ELR (cell line): ENCODE measurements around the gene PRKCB.

Source experiments
- DNase-seq: peaks from one replicate; pipeline ENCODE4 v3.0.0-alpha.2; 2015; ENCODE audit warnings: low read depth

Gene PRKCB

DNA sequence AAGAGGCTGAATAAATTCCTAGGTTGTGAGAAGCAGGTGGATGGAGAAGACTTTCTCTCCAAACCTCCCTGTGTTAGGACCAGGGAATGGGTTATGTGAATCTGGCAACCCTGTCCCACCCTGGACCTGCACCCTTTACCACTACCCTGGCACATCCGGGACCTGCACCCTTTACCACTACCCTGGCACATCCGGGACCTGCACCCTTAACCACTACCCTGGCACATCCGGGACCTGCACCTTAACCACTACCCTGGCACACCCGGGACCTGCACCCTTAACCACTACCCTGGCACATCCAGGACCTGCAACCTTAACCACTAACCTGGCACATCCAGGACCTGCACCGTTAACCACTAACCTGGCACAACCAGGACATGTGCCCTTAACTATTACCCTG, 213.3 kb downstream of the PRKCB start:
- DNase-seq = no peak

DNA sequence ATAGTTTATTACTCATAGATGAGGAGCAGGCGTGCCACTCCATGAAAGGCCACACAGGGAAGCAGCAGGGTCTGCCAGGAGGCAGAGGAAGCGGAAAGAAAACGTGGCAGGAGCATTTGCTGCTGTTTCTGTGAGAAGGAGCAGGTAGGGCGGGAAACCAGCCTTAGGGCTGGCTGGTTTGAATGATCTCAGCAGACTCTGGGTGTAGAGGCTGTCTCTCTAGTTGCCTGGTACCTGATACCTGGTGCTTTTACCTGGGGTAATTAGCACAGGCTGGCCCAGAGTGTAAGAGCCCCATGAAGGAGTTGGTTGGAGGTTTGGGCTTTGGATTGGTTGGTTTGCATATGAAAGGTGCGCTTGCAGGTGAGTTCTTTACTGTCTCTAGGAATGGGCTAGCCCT, 215.3 kb downstream of the PRKCB start:
- no peak for DNase-seq

DNA sequence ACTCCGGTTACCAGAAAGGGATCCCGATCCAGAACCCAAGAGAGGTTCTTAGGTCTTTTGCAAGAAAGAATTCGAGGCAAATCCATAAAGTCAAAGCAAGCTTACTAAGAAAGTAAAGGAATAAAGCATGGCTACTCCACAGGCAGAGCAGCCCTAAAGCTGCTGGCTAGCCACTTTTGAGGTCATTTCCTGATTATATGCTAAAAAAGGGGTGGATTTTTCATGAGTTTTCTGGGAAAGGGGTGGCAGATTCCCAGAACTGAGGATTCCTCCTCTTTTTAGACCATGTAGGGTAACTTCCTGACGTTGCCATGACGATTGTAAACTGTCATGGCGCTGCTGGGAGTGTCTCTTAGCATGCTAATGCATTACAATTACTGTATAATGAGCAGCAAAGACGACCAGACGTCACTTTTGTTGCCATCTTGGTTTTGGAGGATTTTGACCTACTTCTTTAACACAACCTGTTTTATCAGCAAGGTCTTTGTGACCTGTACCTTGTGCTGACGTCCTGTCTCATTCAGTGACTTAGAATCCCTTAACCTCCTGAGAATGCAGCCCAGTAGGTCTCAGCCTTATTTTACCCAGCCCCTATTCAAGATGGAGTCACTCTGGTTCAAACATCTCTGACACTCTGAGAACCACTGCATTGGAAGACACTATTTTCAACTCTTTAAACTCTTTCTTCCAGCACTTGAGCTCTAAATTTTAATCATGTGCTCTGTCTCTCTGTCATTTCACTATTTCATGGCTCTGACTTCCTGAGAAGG, 216.7 kb downstream of the PRKCB start:
- DNase-seq = no peak

DNA sequence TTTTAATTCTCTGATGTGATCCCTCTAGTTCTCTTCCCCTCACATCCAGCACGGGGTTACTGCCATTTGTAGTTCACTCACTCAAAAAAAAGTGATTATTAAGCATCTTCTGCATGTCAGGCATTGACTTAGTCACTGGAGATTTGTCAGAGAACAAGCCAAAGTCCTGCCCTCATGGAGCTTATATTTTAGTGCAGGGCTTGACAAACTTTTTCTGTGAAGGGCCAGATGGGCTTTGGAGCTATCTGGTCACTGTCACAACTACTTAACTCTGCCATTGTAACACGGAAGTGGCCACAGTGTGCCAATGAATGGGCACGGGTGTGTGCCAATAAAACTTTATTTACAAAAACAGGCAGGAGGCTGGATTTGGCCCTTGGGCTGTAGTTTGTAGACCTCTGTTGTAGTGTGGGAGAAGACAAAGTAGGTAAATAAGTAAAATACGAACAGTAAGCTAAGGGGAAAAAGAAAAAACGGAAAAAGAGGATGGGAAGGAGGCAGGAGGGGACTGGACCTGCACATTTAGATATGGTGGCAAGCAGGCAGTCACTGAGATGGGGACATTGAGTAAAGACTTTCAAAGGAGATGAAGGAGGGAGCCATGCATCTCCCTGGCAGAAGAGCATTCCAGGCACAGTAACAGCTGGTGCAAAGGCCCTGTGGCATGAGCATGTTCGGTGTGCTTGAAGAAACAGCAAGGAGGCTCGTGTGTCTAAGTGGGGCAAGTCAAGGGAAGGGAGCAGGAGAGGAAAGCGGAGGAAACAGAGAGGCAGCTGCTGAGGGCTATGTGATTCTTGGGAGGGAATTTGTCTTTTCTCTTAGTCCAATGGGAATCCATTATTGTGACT, 217.5 kb downstream of the PRKCB start:
- no peak for DNase-seq

DNA sequence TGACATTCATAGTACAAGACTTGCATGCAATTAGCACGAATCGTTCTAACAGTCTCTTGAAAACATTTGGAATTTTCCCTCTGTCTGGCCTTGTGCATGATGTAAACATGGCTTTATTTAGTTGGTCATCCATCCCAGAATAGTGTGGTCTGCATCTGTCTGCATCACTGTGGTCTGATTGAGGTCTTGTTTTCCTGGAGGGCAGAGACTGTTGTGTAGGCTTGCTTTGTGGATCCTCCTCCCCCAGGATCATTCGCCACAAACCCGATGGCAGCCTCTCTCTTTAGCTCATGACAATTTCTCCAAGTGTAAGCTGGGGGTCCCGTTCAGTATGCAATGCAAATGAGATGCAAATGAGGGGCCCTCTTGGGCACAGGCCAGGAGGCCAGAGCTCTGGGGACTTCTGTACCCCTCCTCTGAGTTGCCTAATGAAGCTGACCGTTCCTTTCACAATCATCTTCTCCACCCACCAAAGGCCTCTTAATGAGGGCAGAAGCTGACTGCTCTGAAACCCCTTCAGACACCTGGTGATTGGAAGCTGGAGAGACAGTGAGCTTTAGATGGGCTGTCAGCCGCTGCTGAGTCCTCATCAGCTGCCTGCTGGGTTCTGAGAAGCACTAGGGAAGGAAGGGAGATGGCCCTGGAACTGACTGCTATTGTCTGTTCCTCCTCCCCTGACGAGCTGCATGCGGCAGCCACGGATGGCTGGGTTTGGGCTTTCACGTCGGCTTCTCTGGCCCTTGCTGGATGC, 219.1 kb downstream of the PRKCB start:
- DNase-seq = no peak

DNA sequence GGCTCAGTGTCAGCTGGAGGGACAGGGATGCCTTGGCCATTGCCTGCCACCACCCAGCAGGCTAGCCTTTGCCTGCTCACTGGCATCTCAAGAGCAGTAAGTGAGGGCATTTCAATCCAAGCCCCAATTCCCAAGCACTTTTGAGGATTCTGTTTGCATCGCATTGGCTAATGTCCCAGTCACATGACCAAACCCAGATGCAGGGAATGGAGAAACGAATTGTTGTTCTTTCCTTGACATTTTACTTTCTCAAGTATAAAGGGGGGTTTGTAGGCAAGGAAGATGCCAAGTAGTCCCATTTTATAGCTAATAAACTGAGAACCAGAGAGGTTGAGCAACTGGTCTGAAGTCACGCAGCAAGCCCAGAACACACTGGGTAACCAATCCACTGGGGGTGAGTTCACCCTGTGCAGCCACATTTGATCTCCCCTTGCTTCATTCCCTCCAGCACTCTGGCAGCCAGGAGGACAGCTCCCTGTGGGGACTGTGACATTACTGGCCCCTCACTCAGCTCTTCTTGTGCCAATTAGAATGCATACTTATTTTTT, 226.6 kb downstream of the PRKCB start:
- no peak for DNase-seq

DNA sequence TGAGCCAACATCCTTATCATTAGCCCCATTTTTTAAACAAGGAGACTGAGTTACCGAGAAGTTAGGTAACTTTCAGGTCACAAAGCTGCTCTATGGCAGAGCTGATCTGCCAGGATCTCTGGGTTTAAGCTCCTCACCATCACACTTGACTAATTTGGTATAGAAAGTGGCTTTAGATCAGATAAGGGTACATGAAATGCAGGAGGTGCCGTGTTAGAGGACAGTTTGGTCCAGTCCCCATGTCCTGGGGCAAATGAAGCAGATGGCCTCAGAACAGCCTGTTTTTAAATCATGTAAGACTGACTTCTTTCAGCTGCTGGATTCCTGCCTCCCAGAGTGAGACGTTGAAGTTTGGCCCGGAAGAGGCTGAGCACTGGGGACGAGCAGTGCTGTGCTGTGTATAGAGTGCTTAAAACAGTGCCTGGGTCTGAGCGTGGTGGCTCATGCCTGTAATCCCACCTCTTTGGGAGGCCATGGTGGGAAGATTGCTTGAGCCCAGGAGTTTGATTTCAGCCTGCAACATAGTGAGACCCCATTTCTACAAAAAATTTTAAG, 233.3 kb downstream of the PRKCB start:
- no peak for DNase-seq

DNA sequence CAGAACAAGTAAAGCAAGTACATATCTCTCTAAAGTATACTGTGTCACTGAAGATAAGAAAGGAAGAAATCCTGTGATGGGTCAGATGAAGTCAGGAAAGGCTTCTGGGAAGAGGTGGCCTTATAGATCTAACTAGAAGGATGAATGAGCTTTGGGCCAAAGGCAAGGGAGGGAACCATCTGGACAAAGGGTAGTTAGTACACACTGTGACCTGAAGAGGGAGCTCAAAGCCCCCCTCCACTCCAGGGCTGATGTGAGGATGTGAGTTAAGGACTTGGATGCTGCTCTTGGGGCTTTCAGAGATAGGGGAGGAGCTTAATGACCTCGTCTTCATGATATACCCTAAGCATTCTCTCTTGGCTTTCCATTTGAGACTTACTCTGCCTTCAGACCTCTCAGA, 235.1 kb downstream of the PRKCB start:
- peak; percentile 47 for DNase-seq

DNA sequence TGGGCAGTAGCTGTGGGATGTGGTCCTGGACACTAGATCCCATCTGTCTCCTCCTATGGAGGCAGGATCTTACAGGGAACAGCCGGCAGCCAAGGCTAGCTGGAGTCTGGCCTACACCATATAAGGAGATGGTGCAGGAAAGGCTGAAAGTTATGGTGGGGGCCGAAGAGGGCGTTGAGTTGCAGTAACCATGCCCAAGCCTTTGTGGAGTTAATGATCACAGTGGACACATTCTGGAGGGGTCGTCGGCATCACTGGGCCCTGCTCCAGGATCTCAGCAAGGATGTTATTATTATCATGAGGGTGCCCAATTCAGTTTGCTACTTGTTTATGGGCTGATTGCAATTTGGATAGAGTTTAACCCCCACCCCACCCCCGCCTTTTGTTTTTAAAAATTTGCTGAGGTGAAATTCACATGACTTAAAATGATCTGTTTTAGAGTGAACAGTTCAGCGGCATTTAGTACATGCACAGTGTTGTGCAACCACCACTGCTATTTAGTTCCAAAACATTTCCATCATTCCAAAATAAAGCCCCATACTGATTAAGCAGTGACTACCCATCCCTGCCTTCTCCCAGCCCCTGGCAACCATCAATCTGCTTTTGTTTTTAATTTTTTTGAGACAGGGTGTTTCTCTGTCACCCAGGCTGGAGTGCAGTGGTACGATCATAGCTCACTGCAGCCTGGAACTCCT, 236.0 kb downstream of the PRKCB start:
- DNase-seq = no peak

DNA sequence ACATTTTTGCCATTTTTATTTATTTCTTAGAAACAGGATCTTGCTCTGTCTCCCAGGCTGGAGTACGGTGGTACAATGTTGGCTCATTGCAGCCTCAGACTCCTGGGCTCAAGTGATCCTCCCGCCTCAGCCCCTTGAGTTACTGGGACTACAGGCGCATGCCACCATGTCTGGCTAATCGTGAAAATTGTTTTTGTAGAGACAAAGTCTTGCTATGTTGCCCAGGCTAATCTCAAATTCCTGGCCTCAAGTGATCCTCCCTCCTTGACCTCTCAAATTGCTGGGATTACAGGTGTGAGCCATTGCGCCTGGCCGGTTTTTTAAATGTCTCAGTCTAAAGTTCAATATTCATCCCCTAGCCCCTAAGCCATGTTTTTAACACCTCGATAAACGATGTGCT, 237.5 kb downstream of the PRKCB start:
- DNase-seq = no peak

DNA sequence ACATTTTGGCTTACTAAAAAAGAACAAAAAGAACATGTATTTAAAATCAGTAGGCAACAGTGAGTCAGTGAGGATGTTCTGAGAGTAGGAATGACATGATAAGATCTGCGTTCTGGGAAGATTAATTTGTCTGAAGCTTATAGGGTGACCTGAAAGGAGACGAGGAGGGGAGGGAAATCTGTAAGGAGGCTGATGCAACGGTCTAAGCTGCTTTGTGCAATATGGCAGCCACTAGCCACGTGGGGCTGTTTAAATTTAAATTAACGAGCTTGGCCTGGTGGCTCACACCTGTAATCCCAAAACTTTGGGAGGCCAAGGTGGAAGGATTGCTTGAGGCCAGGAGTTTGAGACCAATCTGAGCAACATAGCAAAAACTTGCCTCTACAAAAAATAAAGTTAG, 238.8 kb downstream of the PRKCB start:
- no peak for DNase-seq

DNA sequence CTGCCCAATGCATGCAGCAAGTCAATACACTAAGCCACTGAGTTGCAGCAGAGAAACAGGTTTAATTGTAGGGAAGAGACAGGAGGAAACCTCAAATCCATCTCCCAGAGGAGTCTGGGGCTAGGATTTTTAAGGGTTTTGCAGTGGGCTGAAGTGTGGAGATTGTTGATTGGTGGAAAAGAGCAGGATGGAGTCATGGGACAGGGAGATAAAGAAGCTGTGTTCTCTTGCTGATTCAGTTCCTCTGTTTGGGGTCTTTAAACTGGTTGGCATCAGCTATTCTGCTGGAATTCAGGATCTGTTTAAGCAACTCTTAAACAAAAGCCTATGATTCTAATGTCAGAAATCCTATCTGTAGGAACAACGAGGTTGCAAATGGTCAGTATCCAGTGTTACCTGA, 239.5 kb downstream of the PRKCB start:
- DNase-seq = no peak

DNA sequence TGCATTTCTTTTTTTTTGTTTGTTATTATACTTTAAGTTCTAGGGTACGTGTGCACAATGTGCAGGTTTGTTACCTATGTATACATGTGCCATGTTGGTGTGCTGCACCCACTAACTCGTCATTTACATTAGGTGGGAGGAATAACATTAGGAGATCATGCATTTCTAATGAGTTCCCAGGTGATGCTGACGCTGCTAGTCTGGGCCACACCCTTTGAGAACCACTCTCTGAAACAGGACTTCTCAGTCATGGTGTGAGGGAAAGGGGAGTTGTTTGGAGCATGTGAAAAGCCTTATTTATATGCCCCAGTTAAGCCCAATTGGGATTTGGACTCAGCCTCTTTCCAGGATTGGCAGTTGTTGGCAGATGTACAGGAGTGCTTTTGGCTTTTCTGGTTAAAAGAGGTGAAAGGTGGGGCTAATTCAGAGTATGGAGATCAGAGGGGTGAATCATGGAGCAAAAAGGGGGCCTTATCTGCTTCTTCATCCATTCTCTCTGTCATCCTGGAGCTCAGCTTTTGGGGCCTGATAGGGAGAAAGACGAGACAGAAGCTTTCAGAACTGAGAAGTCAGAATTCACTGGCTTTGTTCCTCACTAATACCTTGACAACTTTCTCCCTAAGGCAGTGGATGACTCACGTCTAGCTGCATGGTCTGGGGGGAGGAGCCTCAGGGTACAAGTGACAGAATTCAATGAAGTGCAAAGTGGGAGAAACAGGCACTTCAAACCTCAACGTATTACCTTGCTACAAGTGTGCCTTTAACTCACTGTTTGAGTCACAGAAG, 240.3 kb downstream of the PRKCB start:
- peak; percentile 17 for DNase-seq

DNA sequence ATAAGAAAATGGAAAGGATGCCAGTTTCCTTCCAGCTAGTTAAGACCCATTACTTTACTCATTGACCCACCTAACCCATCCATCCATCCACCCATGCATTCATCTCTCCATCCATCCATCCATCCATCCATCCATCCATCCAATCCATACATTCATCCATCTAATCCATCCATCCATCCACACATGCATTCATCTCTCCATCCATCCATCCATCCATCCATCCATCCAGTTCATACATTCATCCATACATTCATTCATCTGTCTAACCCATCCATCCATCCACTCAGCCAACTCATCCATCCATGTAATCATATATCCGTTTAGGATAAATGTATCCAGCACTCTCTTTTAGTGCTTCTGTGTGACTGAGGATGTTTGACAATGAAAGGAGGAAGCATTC, 241.5 kb downstream of the PRKCB start:
- DNase-seq = no peak

DNA sequence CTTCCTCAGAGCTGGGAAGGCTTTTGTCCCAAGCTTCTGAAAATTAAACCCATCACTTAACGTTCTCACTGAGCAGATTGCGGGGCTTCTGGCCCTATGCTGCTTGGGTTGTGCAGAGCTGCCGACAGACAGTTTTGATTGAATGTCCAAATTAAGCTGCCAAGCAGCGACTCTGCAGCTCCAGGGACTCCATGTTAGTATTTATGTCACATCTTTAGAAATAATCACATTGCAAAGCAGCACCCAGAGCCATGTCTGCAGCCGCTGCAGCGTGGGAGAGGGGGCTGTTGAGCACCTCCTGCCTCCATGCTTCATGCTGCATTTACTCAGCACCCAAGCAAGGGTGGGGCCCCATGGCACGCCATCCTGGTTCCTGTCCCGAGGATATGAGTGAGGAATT, 242.2 kb downstream of the PRKCB start:
- DNase-seq = no peak

DNA sequence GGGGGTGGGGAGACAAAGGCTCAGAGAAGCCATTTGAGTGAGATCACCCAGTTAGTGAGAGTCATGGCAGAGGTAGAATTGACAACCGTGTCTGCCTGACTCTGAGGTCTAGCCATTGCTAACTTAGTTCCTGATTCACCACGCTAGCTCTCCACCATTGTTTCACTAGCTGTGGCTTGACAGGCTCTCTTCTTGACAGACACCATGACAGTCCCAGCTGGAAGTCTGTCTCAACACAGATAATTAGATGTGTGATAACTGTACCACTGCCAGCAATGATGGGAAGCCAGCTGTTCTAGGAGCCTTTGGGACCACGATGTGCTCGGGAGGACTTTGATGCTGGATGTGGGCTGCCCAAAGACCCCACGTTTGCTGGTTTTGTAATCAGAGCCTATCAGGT, 249.9 kb downstream of the PRKCB start:
- DNase-seq = no peak

DNA sequence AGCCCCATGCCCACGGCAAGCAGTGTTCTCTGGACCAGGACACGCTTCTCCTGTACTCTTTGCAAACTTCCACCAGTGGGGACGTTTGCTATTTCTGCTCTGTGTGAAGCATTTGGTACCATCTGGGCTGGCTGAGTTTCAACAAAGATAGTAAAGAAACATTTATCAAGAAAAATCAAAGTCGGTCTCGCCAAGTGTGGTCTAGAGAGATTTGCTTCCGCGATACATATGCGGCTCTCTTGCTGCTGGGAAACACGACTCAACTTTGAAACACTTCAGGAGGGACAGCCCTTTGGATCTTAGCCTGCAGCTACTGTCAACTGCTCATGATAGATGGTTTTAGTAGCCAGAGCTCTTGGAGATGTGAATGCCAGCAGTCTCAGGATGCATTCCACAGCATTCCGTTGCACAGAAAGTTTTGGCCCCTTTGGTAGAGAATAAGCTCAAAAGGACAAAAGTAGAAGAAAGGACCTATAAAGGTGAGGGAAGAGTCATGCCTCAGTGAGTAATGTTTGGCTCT, 252.2 kb downstream of the PRKCB start:
- DNase-seq = no peak

DNA sequence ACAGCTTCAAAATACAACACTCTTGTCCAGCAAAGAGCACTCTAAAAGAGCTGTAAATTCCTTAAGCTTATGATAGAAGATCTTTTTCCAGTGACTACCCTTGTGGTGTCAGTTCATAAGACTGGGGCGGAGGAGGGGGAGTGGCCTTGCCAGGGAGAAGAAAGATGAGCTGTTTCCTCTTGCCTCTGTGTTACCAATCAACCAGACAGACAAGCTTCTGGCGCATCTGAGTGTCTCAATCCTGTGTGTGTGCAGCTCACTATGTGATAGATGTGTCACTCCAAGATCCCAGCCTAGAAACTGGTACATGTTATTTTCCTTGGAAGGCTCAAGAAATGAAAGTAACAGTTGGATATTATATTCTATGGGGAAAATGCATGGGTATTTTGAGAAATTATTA, 253.0 kb downstream of the PRKCB start:
- no peak for DNase-seq

DNA sequence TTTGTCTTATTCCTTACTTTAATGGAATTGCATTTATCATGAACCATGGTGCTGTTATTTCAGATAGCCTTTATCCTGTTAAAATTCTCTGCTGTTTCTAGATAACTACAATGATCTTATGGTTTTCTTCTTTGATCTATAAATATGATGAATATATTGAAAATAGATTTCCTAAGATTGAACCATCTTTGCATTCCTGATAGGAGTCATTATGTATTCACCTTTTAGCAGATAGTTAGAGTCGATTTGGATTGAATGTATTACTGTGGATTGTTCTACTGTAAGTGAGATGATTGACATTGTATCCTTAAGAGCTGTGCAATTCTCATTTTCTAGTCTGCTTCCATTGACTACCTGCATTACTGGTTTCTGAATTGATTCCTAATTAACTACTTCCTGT, 255.3 kb downstream of the PRKCB start:
- no peak for DNase-seq

DNA sequence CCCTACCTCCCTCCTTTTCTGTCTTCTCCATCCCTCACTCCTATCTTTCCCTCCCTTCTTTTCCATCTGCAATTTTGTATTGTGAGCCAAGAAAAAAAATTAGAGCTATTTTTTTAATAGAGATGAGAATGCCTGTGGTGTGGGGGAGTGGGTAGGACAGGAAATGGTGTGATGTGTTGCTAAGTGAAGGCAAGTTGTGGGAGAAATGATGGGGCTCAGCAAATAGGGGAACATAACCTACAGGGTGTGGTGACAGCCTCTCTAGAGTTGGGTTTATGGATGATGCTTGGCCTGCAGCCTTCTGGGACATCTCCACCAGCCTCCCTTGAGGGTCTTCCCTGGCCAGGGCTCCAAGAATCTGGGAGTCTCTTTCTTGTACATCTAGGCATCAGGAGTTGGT, 257.3 kb downstream of the PRKCB start:
- no peak for DNase-seq

DNA sequence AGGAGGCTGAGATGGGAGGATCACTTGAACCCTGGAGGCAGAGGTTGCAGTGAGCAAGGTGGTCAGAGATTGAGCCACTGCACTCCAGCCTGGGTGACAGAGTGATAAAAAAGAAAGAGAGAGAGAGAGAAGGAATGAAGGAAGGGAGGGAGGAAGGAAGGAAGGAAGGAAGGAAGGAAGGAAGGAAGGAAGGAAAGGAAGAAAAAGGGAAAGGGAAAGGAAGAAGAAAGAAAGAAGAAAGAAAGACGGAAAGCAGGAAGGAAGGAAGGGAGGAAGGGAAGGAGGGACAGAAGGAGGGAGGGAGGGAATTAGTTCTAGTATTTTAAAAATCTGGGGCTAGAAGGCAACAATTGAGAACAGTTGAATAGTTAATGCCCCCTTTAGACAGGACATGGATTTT, 258.9 kb downstream of the PRKCB start:
- no peak for DNase-seq
